ENCODE measurements around the gene GH2. TPM values are rescaled to one million over a fixed set of nuclear protein-coding genes. Genes with fewer than 3 reads are reported as not detected.

Gene GH2
- total RNA-seq, 2 donors from 2014 or later: not detected

DNA sequence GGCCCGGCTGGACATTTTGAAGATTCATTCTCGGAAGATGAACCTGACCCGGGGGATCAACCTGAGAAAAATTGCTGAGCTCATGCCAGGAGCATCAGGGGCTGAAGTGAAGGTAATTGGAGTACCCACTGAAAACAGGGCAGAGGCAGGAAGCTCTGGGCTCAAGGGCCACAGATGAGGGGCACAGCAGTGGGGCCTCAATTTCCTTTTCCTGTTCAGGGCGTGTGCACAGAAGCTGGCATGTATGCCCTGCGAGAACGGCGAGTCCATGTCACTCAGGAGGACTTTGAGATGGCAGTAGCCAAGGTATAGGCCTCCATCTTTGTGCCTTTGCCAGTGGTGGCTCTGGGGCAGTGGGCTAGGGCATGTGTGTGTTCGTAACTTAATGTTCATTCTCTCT is 50.2 kb downstream of the GH2 start:
- Histone ChIP-seq H3K4me3 (no peak overlapping the region), H3K27me3 (replicated peaks; ENCODE audit: insufficient read depth) (no peaks in the 10 kb centered on the region), H3K36me3 (peaks cover 70% of the 10 kb centered on the region), H3K27ac (no peak overlapping the region), H3K4me1 (ENCODE audit: control insufficient read depth in 1 of 2, low read depth in 2 of 2) (peaks cover 3 to 33% of the 10 kb centered on the region in 2 donors), H3K9me3 (no peaks in the 10 kb centered on the region)
- DNase-seq (ENCODE audit: low spot score): no peak
- ATAC-seq (ENCODE audit: insufficient number of reproducible peaks, low FRiP score, low read depth): no peak
- TF ChIP-seq, protein P1, sequence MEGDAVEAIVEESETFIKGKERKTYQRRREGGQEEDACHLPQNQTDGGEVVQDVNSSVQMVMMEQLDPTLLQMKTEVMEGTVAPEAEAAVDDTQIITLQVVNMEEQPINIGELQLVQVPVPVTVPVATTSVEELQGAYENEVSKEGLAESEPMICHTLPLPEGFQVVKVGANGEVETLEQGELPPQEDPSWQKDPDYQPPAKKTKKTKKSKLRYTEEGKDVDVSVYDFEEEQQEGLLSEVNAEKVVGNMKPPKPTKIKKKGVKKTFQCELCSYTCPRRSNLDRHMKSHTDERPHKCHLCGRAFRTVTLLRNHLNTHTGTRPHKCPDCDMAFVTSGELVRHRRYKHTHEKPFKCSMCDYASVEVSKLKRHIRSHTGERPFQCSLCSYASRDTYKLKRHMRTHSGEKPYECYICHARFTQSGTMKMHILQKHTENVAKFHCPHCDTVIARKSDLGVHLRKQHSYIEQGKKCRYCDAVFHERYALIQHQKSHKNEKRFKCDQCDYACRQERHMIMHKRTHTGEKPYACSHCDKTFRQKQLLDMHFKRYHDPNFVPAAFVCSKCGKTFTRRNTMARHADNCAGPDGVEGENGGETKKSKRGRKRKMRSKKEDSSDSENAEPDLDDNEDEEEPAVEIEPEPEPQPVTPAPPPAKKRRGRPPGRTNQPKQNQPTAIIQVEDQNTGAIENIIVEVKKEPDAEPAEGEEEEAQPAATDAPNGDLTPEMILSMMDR (IDR thresholded peaks at IDR 0.05): no peak

DNA sequence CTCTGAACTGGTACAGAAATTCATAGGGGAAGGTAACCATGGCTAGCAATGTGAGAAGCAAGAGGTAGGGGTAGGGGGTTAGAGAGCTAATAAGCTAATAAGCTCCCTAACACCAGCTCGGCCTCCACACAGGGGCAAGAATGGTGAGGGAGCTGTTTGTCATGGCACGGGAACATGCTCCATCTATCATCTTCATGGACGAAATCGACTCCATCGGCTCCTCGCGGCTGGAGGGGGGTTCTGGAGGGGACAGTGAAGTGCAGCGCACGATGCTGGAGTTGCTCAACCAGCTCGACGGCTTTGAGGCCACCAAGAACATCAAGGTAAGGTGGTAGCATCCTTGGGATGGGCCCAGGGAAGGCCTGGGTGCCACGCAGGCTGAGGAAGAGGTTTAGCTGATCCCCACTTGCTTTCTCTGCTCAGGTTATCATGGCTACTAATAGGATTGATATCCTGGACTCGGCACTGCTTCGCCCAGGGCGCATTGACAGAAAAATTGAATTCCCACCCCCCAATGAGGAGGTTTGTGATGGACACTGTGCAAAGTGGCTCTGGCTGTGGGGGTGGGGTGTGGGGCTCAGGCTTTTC is 50.7 kb downstream of the GH2 start:
- Histone ChIP-seq H3K36me3 (peaks cover 67% of the 10 kb centered on the region), H3K27ac (no peak overlapping the region), H3K4me3 (no peak overlapping the region), H3K27me3 (replicated peaks; ENCODE audit: insufficient read depth) (no peaks in the 10 kb centered on the region), H3K9me3 (no peaks in the 10 kb centered on the region), H3K4me1 (ENCODE audit: control insufficient read depth in 1 of 2, low read depth in 2 of 2) (peaks cover 7 to 38% of the 10 kb centered on the region in 2 donors)
- TF ChIP-seq, protein P1 (IDR thresholded peaks at IDR 0.05): no peak
- ATAC-seq (ENCODE audit: insufficient number of reproducible peaks, low FRiP score, low read depth) (no peak), DNase-seq (ENCODE audit: low spot score) (no peak)

DNA sequence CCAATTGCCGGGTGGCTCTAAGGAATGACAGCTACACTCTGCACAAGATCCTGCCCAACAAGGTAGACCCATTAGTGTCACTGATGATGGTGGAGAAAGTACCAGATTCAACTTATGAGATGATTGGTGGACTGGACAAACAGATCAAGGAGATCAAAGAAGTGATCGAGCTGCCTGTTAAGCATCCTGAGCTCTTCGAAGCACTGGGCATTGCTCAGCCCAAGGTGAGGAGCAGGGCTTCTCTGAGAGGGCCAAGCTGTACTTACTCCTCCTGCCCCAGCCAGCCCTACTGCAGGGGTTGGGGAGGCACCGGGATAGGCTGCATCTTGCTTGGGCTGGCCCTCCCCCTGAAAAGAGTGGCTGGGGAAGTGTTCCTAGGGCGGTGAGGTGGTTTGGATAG is 51.5 kb downstream of the GH2 start:
- TF ChIP-seq, protein P1 (IDR thresholded peaks at IDR 0.05): no peak
- DNase-seq (ENCODE audit: low spot score) (no peak), ATAC-seq (ENCODE audit: insufficient number of reproducible peaks, low FRiP score, low read depth) (no peak)
- H3K9me3 ChIP-seq: no peaks in the 10 kb centered on the region
- peaks cover 12 to 40% of the 10 kb centered on the region in 2 donors for H3K4me1 ChIP-seq (ENCODE audit: control insufficient read depth in 1 of 2, low read depth in 2 of 2)
- H3K4me3 ChIP-seq: no peak overlapping the region
- no peak overlapping the region for H3K27ac ChIP-seq
- H3K36me3 ChIP-seq: peaks cover 65% of the 10 kb centered on the region
- H3K27me3 ChIP-seq (replicated peaks; ENCODE audit: insufficient read depth): no peaks in the 10 kb centered on the region

Other genes starting within 250 kb of the GH2 start
- gene LIMD2, start 181.8 kb downstream of the GH2 start, total RNA-seq: 10 to 100 TPM; 26.2 to 29.6 TPM
- gene STRADA, start 140.1 kb downstream of the GH2 start, total RNA-seq: 10 to 100 TPM; 40.9 to 62.2 TPM
- gene CCDC47, start 108.3 kb downstream of the GH2 start, total RNA-seq: 100 to 1,000 TPM in 1 of 2 donors, 10 to 100 TPM in 1; 40.2 to 101 TPM
- gene DDX42, start 107.8 kb downstream of the GH2 start, total RNA-seq: 100 to 1,000 TPM in 1 of 2 donors, 10 to 100 TPM in 1; 92.9 to 157 TPM
- gene PSMC5, start 54.5 kb downstream of the GH2 start, total RNA-seq: 10 to 100 TPM; 58.5 to 76.1 TPM
- gene FTSJ3, start 54.3 kb downstream of the GH2 start, total RNA-seq: 10 to 100 TPM; 38.2 to 52.9 TPM
- 100 to 1,000 TPM in 1 of 2 donors, 10 to 100 TPM in 1; 81.8 to 136 TPM for gene SMARCD2, start 39.3 kb downstream of the GH2 start, total RNA-seq
- gene CSH2, start 8.3 kb downstream of the GH2 start, total RNA-seq: not detected
- gene CSH1, start 14.6 kb upstream of the GH2 start, total RNA-seq: not detected
- not detected for gene CSHL1, start 29.3 kb upstream of the GH2 start, total RNA-seq
- gene GH1, start 36.9 kb upstream of the GH2 start, total RNA-seq: not detected
- gene CD79B, start 50.4 kb upstream of the GH2 start, total RNA-seq: 1 to 10 TPM; 4.3 to 6.0 TPM
- 1 to 10 TPM in 1 of 2 donors, not detected in 1; 1.1 TPM for gene SCN4A, start 91.0 kb upstream of the GH2 start, total RNA-seq
- gene PRR29, start 116.4 kb upstream of the GH2 start, total RNA-seq: not detected
- gene ICAM2, start 138.7 kb upstream of the GH2 start, total RNA-seq: 10 to 100 TPM; 41.6 to 46.6 TPM
- 10 to 100 TPM; 13.0 to 22.7 TPM for gene ERN1, start 248.2 kb upstream of the GH2 start, total RNA-seq